ENCODE measurements around the gene MOV10.

DNA sequence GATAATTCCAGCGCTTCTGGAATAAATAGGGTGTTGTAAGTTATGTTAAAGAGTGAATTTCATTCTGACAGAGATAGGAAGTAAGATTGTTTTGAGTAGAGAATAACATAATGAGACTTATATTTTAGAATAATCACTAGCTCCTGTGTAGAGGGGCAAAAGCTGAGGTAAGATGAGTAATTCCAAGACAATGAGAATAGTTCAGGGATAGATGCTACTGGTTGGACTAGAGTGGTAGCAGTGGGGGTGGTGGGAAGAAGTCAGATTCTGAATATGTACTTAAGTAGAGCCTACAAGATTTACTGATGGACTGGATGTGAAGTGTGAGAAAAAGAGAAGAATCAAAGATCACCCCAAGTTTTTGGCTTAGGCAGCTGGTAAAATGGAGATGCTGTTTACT lies 23.3 kb upstream of the MOV10 start:
- TF ChIP-seq, protein P1, sequence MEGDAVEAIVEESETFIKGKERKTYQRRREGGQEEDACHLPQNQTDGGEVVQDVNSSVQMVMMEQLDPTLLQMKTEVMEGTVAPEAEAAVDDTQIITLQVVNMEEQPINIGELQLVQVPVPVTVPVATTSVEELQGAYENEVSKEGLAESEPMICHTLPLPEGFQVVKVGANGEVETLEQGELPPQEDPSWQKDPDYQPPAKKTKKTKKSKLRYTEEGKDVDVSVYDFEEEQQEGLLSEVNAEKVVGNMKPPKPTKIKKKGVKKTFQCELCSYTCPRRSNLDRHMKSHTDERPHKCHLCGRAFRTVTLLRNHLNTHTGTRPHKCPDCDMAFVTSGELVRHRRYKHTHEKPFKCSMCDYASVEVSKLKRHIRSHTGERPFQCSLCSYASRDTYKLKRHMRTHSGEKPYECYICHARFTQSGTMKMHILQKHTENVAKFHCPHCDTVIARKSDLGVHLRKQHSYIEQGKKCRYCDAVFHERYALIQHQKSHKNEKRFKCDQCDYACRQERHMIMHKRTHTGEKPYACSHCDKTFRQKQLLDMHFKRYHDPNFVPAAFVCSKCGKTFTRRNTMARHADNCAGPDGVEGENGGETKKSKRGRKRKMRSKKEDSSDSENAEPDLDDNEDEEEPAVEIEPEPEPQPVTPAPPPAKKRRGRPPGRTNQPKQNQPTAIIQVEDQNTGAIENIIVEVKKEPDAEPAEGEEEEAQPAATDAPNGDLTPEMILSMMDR (IDR thresholded peaks at IDR 0.05; ENCODE audit: insufficient read depth, low read length), result no peak
- no peak for TF ChIP-seq POLR2AphosphoS5 (IDR thresholded peaks at IDR 0.05; ENCODE audit: low read depth)

All from HL-60 (cell line).